Neuronal stem cell (in vitro differentiated cells): ENCODE results near the gene TBC1D22B.

ENCODE experiments used
- DNase-seq: peaks from one replicate; pipeline ENCODE4 v3.0.0-alpha.2; 2013; ENCODE audit warnings: low spot score
- H2AFZ ChIP-seq: one replicate; pipeline ENCODE4 v1.6.1; 2013; ENCODE audit warnings: mild to moderate bottlenecking, low read length, inconsistent platforms
- H2AK5ac ChIP-seq: 2 replicates; pipeline ENCODE4 v1.6.1; 2013; ENCODE audit warnings: low read depth, mild to moderate bottlenecking, inconsistent platforms, low read length, moderate library complexity, mixed read lengths
- H2BK120ac ChIP-seq: 2 replicates; pipeline ENCODE4 v1.6.1; 2013; ENCODE audit warnings: low read depth, mild to moderate bottlenecking, inconsistent platforms, low read length, moderate library complexity, mixed read lengths
- H2BK12ac ChIP-seq: one replicate; pipeline ENCODE4 v1.6.1; 2013; ENCODE audit warnings: low read length, inconsistent platforms
- H2BK15ac ChIP-seq: 2 replicates; pipeline ENCODE4 v1.6.1; 2013; ENCODE audit warnings: mild to moderate bottlenecking, low read length, inconsistent platforms, mixed read lengths
- H2BK5ac ChIP-seq: one replicate; pipeline ENCODE4 v1.6.1; 2013; ENCODE audit warnings: inconsistent platforms, mild to moderate bottlenecking, low read length, moderate library complexity
- H3K14ac ChIP-seq: one replicate; pipeline ENCODE4 v1.6.1; 2013; ENCODE audit warnings: low read length, inconsistent platforms
- H3K18ac ChIP-seq: 2 replicates; pipeline ENCODE4 v1.6.1; 2013; ENCODE audit warnings: low read length, inconsistent platforms
- H3K23ac ChIP-seq: 2 replicates; pipeline ENCODE4 v1.6.1; 2013; ENCODE audit warnings: low read depth, mild to moderate bottlenecking, mixed read lengths, low read length, inconsistent platforms; ENCODE audit not compliant: poor library complexity
- H3K27ac ChIP-seq: replicated peaks from 3 replicates; pipeline ENCODE4 v1.5.1; 2013; ENCODE audit warnings: low read length, inconsistent platforms
- H3K27me3 ChIP-seq, 3 experiments: 2 replicates each; pipeline ENCODE4 v1.6.1; 2013; ENCODE audit warnings: low read length in 3 of 3, mild to moderate bottlenecking in 2 of 3, inconsistent platforms in 1 of 3, low read depth in 1 of 3, mixed read lengths in 1 of 3, moderate library complexity in 1 of 3; ENCODE audit not compliant: control insufficient read depth in 3 of 3, insufficient read depth in 3 of 3
- H3K36me3 ChIP-seq, 2 donors: replicated peaks in 1 of 2; 2 replicates each; pipeline ENCODE4 v1.6.1; 2013; ENCODE audit warnings: low read length in 2 of 2; ENCODE audit not compliant: control insufficient read depth in 2 of 2, insufficient read depth in 2 of 2
- H3K4ac ChIP-seq: 2 replicates; pipeline ENCODE4 v1.6.1; 2013; ENCODE audit warnings: inconsistent platforms, mild to moderate bottlenecking, low read length, moderate library complexity
- H3K4me1 ChIP-seq, 2 donors: 1 replicate in 1 of 2; 2 replicates in 1 of 2; pipeline ENCODE4 v1.6.1; 2013; ENCODE audit warnings: low read length in 2 of 2, low read depth in 1 of 2; ENCODE audit not compliant: control insufficient read depth in 2 of 2, insufficient read depth in 1 of 2
- H3K4me2 ChIP-seq: one replicate; pipeline ENCODE4 v1.6.1; 2013; ENCODE audit warnings: mild to moderate bottlenecking, low read length, inconsistent platforms; ENCODE audit not compliant: insufficient read depth, poor library complexity, severe bottlenecking
- H3K4me3 ChIP-seq, 2 donors: 2 replicates each; pipeline ENCODE4 v1.5.1; 2013; ENCODE audit warnings: low read length in 2 of 2, mild to moderate bottlenecking in 2 of 2, inconsistent platforms in 1 of 2, moderate library complexity in 1 of 2
- H3K79me1 ChIP-seq: one replicate; pipeline ENCODE4 v1.6.1; 2013; ENCODE audit warnings: low read depth, mild to moderate bottlenecking, inconsistent platforms, low read length, moderate library complexity
- H3K9ac ChIP-seq: one replicate; pipeline ENCODE4 v1.6.1; 2013; ENCODE audit warnings: mild to moderate bottlenecking, low read depth, low read length, inconsistent platforms; ENCODE audit not compliant: poor library complexity
- H3K9me3 ChIP-seq, 2 donors: replicated peaks in 1 of 2; 2 replicates each; pipeline versions ENCODE3 to v1.6.1; 2013; ENCODE audit warnings: low read length in 2 of 2, mild to moderate bottlenecking in 2 of 2, inconsistent platforms in 1 of 2, low read depth in 1 of 2, mixed read lengths in 1 of 2, moderate library complexity in 1 of 2; ENCODE audit not compliant: control insufficient read depth in 2 of 2, insufficient read depth in 1 of 2
- H4K8ac ChIP-seq: one replicate; pipeline ENCODE4 v1.6.1; 2013; ENCODE audit warnings: low read depth, mild to moderate bottlenecking, inconsistent platforms, low read length, moderate library complexity
- H4K91ac ChIP-seq: one replicate; pipeline ENCODE4 v1.6.1; 2013; ENCODE audit warnings: low read length, low read depth, mild to moderate bottlenecking, inconsistent platforms; ENCODE audit not compliant: poor library complexity
- WGBS, 2 donors: extraction: QIAGEN DNeasy Blood & Tissue Kit; methylation state at CpG; one replicate each; pipeline ENCODE4 v1.1.7; 2013; ENCODE audit warnings: missing lambda C conversion rate in 2 of 2, mixed read lengths in 1 of 2; ENCODE audit not compliant: insufficient read length in 2 of 2, insufficient replicate concordance in 1 of 2; ENCODE audit errors: extremely low coverage in 2 of 2; 5-methylcytosine and 5-hydroxymethylcytosine counted together

TBC1D22B gene

GRCh38 chr6:37314487-37315156, 57.0 kb downstream of the TBC1D22B start:
- no CpG with 5 or more reads among the region's 6 CpGs for WGBS, 2 donors
- H3K18ac ChIP-seq = no peak overlapping the region
- H3K4me2 ChIP-seq = no peak overlapping the region
- no peak overlapping the region for H3K9ac ChIP-seq
- H4K8ac ChIP-seq = no peak overlapping the region
- H2AFZ ChIP-seq = no peak overlapping the region
- H2BK15ac ChIP-seq = no peak overlapping the region
- no peaks in the 10 kb centered on the region for H3K4me1 ChIP-seq
- peaks cover 26 to 72% of the 10 kb centered on the region in 2 donors for H3K36me3 ChIP-seq
- H3K4ac ChIP-seq = no peak overlapping the region
- H2BK5ac ChIP-seq = no peak overlapping the region
- H3K79me1 ChIP-seq = no peaks in the 10 kb centered on the region
- no peak overlapping the region for H2AK5ac ChIP-seq
- no peak overlapping the region for H4K91ac ChIP-seq
- no peak overlapping the region for H2BK120ac ChIP-seq
- H3K23ac ChIP-seq = no peak overlapping the region
- H3K9me3 ChIP-seq = no peaks in the 10 kb centered on the region
- no peak overlapping the region for H3K14ac ChIP-seq
- no peak for DNase-seq
- no peak overlapping the region for H3K27ac ChIP-seq
- H2BK12ac ChIP-seq = no peak overlapping the region
- H3K27me3 ChIP-seq = no peaks in the 10 kb centered on the region
- no peak overlapping the region for H3K4me3 ChIP-seq

- Histone ChIP-seq H4K91ac (no peak overlapping the region), H3K27me3 (no peaks in the 10 kb centered on the region), H3K23ac (no peak overlapping the region), H2AFZ (no peak overlapping the region), H3K4me3 (no peak overlapping the region), H3K14ac (no peak overlapping the region), H3K4me2 (no peak overlapping the region), H2BK15ac (no peak overlapping the region), H3K4me1 (no peaks in the 10 kb centered on the region), H3K9me3 (no peaks in the 10 kb centered on the region), H2BK120ac (no peak overlapping the region), H3K18ac (no peak overlapping the region), H2AK5ac (no peak overlapping the region), H3K4ac (no peak overlapping the region), H3K36me3 (peaks cover 27 to 77% of the 10 kb centered on the region in 2 donors), H4K8ac (no peak overlapping the region), H3K9ac (no peak overlapping the region), H2BK12ac (no peak overlapping the region), H2BK5ac (no peak overlapping the region), H3K27ac (no peak overlapping the region), H3K79me1 (no peaks in the 10 kb centered on the region)
- no peak for DNase-seq
- no CpG with 5 or more reads among the region's 7 CpGs for WGBS, 2 donors
Measured at GRCh38 chr6:37315157-37315515, 57.6 kb downstream of the TBC1D22B start.

- no peaks in the 10 kb centered on the region for H3K79me1 ChIP-seq
Measured at GRCh38 chr6:37316071-37316470, 58.5 kb downstream of the TBC1D22B start.

DNA sequence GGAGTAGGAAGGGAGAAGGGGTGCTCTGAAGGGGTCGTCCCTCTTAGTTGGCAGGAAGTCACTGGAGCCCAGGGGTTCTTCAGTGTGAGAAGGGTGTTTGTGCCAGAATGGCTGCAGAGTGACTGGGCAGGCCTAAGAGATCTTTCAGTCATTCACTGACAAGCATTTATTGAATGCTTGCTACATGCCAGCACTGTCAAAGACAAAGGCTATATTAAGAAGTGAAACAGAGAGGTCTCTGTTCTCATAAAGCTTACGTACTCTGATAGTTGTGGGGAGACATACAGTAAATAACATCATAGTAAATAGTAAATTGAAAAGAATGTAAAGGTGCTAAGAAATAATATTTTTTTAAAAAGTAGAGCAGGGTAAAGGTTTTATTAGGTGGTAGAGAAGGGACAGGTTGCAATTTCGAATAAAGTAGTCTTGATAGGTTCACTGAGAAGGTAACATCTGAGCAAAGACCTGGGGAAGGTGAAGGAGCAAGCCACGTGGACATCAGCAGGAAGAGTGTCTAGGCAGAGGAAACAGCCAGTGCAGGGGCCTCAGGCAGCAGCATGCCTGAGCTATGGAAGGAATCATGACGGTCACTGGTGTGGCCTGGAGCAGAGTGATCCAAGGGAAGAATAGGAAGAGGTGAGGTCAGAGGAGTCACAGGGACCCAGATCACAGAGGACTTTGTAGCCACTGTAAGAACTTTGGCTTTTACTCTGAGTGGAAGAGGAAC, 59.9 kb downstream of the TBC1D22B start:
- Histone ChIP-seq H3K4me2 (no peak overlapping the region), H3K9ac (no peak overlapping the region), H3K27me3 (no peaks in the 10 kb centered on the region), H2AK5ac (no peak overlapping the region), H3K18ac (no peak overlapping the region), H4K91ac (no peak overlapping the region), H2AFZ (no peak overlapping the region), H2BK12ac (no peak overlapping the region), H3K4me3 (no peak overlapping the region), H3K14ac (no peak overlapping the region), H2BK5ac (no peak overlapping the region), H2BK120ac (no peak overlapping the region), H3K36me3 (peaks cover 33 to 95% of the 10 kb centered on the region in 2 donors), H3K4ac (no peak overlapping the region), H4K8ac (no peak overlapping the region), H3K9me3 (no peaks in the 10 kb centered on the region), H2BK15ac (no peak overlapping the region), H3K23ac (no peak overlapping the region), H3K4me1 (no peaks in the 10 kb centered on the region), H3K27ac (no peak overlapping the region), H3K79me1 (no peaks in the 10 kb centered on the region)
- WGBS, 2 donors = no CpG with 5 or more reads among the region's 5 CpGs
- DNase-seq = no peak

More at GRCh38 chr6:37316071-37316470, 58.5 kb downstream of the TBC1D22B start:
- Histone ChIP-seq H3K23ac (no peak overlapping the region), H4K8ac (no peak overlapping the region), H3K14ac (no peak overlapping the region), H3K27me3 (no peaks in the 10 kb centered on the region), H2AFZ (no peak overlapping the region), H2BK120ac (no peak overlapping the region), H2BK15ac (no peak overlapping the region), H4K91ac (no peak overlapping the region), H3K9me3 (no peaks in the 10 kb centered on the region), H2BK12ac (no peak overlapping the region), H3K18ac (no peak overlapping the region), H3K4me3 (no peak overlapping the region), H3K4ac (no peak overlapping the region), H3K4me2 (no peak overlapping the region), H3K27ac (no peak overlapping the region), H3K4me1 (no peaks in the 10 kb centered on the region), H2BK5ac (no peak overlapping the region), H2AK5ac (no peak overlapping the region), H3K36me3 (peaks cover 29 to 85% of the 10 kb centered on the region in 2 donors), H3K9ac (no peak overlapping the region)
- no CpG with 5 or more reads among the region's 7 CpGs for WGBS, 2 donors
- DNase-seq = no peak
